ENCODE results near the gene ARHGEF37.

The ARHGEF37 gene

DNA sequence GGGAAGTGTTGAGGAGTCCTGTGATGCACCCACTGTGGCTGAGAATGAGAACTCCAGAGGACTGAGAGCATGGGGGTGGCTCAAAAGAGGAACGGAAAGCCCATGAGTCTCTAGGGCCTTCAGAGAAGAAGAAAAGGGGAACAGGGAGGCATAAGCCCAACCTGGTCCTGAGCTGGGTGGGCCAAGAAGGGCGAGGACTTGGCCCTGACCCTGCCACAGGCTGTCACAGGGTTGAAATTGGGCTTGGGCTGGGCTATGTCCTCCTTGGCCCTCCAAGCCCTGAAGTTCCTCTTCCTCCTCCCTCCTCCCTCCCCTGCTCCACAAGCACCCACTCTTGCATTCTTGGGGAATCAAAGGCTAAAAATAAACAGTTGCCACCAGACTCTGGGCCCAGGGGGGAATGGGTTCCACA is 99.5 kb downstream of the ARHGEF37 start:
- Histone ChIP-seq H3K27me3 (ENCODE audit: insufficient read depth, low read length, poor library complexity, severe bottlenecking) (no peaks in the 10 kb centered on the region), H3F3A (ENCODE audit: low read depth) (no peaks in the 10 kb centered on the region), H3K36me3 (ENCODE audit: insufficient read depth, low read length) (no peaks in the 10 kb centered on the region), H3K79me2 (ENCODE audit: insufficient read depth, low read length) (no peaks in the 10 kb centered on the region), H4K20me1 (ENCODE audit: insufficient read depth, low read length, poor library complexity, severe bottlenecking) (no peaks in the 10 kb centered on the region), H3K9me3 (ENCODE audit: insufficient read depth, low read depth, low read length) (no peaks in the 10 kb centered on the region), H2AFZ (ENCODE audit: low read length) (no peak overlapping the region), H3K4me1 (ENCODE audit: insufficient read depth, low read length, poor library complexity, severe bottlenecking) (no peaks in the 10 kb centered on the region), H3K9me2 (replicated peaks; ENCODE audit: low read depth, low read length) (no peaks in the 10 kb centered on the region), H3K4me3 (ENCODE audit: low read length, poor library complexity, severe bottlenecking) (no peak overlapping the region), H3K9ac (ENCODE audit: low read depth, low read length, poor library complexity, severe bottlenecking) (no peak overlapping the region), H3K4me2 (ENCODE audit: low read depth, low read length, poor library complexity, severe bottlenecking) (no peak overlapping the region)
- no peak for TF ChIP-seq EZH2phosphoT487 (IDR thresholded peaks at IDR 0.05; ENCODE audit: borderline replicate concordance)
- TF ChIP-seq, protein P1, sequence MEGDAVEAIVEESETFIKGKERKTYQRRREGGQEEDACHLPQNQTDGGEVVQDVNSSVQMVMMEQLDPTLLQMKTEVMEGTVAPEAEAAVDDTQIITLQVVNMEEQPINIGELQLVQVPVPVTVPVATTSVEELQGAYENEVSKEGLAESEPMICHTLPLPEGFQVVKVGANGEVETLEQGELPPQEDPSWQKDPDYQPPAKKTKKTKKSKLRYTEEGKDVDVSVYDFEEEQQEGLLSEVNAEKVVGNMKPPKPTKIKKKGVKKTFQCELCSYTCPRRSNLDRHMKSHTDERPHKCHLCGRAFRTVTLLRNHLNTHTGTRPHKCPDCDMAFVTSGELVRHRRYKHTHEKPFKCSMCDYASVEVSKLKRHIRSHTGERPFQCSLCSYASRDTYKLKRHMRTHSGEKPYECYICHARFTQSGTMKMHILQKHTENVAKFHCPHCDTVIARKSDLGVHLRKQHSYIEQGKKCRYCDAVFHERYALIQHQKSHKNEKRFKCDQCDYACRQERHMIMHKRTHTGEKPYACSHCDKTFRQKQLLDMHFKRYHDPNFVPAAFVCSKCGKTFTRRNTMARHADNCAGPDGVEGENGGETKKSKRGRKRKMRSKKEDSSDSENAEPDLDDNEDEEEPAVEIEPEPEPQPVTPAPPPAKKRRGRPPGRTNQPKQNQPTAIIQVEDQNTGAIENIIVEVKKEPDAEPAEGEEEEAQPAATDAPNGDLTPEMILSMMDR (conservative IDR thresholded peaks at IDR 0.05; ENCODE audit: low read length), result no peak

DNA sequence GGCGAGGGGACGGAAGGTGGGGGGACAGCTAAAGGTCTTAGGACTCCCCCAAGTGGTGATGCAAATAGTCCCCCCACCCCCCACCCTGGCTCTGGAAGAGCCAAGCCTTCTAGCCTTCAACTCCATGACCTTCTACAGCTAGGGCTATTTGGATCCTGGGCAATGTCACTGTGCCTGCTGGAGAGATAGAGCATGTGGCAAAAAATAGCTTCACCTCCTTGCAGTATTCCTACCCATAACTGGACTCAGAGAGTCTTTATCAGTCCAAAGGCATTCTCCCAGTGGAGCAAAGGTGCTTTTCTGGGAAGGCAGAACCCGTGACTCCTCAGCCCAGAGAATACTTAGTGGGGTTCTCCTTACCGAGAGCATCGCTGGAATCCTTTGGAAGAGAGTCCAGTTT is 100.0 kb downstream of the ARHGEF37 start:
- H3K79me2 ChIP-seq (ENCODE audit: insufficient read depth, low read length), result no peaks in the 10 kb centered on the region
- H3K4me2 ChIP-seq (ENCODE audit: low read depth, low read length, poor library complexity, severe bottlenecking), result no peak overlapping the region
- TF ChIP-seq, protein P1 (conservative IDR thresholded peaks at IDR 0.05; ENCODE audit: low read length), result no peak
- no peak for TF ChIP-seq EZH2phosphoT487 (IDR thresholded peaks at IDR 0.05; ENCODE audit: borderline replicate concordance)
- H3K9ac ChIP-seq (ENCODE audit: low read depth, low read length, poor library complexity, severe bottlenecking), result no peak overlapping the region
- no peaks in the 10 kb centered on the region for H3K4me1 ChIP-seq (ENCODE audit: insufficient read depth, low read length, poor library complexity, severe bottlenecking)
- no peak overlapping the region for H2AFZ ChIP-seq (ENCODE audit: low read length)
- no peaks in the 10 kb centered on the region for H3F3A ChIP-seq (ENCODE audit: low read depth)
- no peaks in the 10 kb centered on the region for H3K36me3 ChIP-seq (ENCODE audit: insufficient read depth, low read length)
- H3K4me3 ChIP-seq (ENCODE audit: low read length, poor library complexity, severe bottlenecking), result no peak overlapping the region
- no peaks in the 10 kb centered on the region for H4K20me1 ChIP-seq (ENCODE audit: insufficient read depth, low read length, poor library complexity, severe bottlenecking)
- H3K9me2 ChIP-seq (replicated peaks; ENCODE audit: low read depth, low read length), result no peaks in the 10 kb centered on the region
- no peaks in the 10 kb centered on the region for H3K27me3 ChIP-seq (ENCODE audit: insufficient read depth, low read length, poor library complexity, severe bottlenecking)
- no peaks in the 10 kb centered on the region for H3K9me3 ChIP-seq (ENCODE audit: insufficient read depth, low read depth, low read length)

DNA sequence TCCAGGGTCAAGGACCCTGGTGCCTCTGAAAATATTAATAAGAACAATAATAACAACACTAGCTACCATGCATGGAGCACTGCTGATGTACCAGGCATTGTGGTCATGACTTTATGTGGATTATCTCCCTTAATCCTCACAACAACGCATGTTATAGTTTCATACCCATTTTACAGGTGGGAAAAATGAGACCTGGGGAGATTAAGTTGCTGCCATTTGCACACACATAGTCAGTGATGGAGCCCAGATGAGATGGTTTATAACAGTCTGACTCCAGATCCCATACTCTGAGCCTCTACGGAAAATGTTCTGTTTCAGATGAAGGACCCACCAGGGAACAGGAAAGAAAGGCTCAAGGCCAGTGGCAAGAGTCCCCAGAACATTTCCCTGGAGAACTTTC is 100.6 kb downstream of the ARHGEF37 start:
- H3K9me2 ChIP-seq (replicated peaks; ENCODE audit: low read depth, low read length), result no peaks in the 10 kb centered on the region
- H3K79me2 ChIP-seq (ENCODE audit: insufficient read depth, low read length), result no peaks in the 10 kb centered on the region
- H2AFZ ChIP-seq (ENCODE audit: low read length), result no peak overlapping the region
- H3K36me3 ChIP-seq (ENCODE audit: insufficient read depth, low read length), result no peaks in the 10 kb centered on the region
- no peaks in the 10 kb centered on the region for H4K20me1 ChIP-seq (ENCODE audit: insufficient read depth, low read length, poor library complexity, severe bottlenecking)
- H3K9ac ChIP-seq (ENCODE audit: low read depth, low read length, poor library complexity, severe bottlenecking), result no peak overlapping the region
- H3K9me3 ChIP-seq (ENCODE audit: insufficient read depth, low read depth, low read length), result no peaks in the 10 kb centered on the region
- no peak overlapping the region for H3K4me2 ChIP-seq (ENCODE audit: low read depth, low read length, poor library complexity, severe bottlenecking)
- TF ChIP-seq EZH2phosphoT487 (IDR thresholded peaks at IDR 0.05; ENCODE audit: borderline replicate concordance), result no peak
- TF ChIP-seq, protein P1 (conservative IDR thresholded peaks at IDR 0.05; ENCODE audit: low read length), result no peak
- H3K4me3 ChIP-seq (ENCODE audit: low read length, poor library complexity, severe bottlenecking), result no peak overlapping the region
- no peaks in the 10 kb centered on the region for H3K27me3 ChIP-seq (ENCODE audit: insufficient read depth, low read length, poor library complexity, severe bottlenecking)
- H3F3A ChIP-seq (ENCODE audit: low read depth), result no peaks in the 10 kb centered on the region
- H3K4me1 ChIP-seq (ENCODE audit: insufficient read depth, low read length, poor library complexity, severe bottlenecking), result no peaks in the 10 kb centered on the region

All from Loucy (cell line).